Fibroblast of mammary gland (primary cell): Measurements from ENCODE around the gene SLC2A9.

Experiments used
- DNase-seq: peaks from one replicate; pipeline ENCODE4 v3.0.0-alpha.2; 2010; ENCODE audit warnings: low read depth
- H3K4me3 ChIP-seq: 2 replicates; pipeline ENCODE4 v1.5.1; 2011; ENCODE audit warnings: low read depth, mild to moderate bottlenecking, low read length, moderate library complexity; ENCODE audit not compliant: control insufficient read depth
- CTCF ChIP-seq: conservative IDR thresholded peaks from 2 replicates; pipeline ENCODE4 v1.5.1; 2011; ENCODE audit warnings: low read depth, low read length, inconsistent platforms; ENCODE audit not compliant: control insufficient read depth, insufficient read depth

Gene SLC2A9

GRCh38 chr4:10007793-10008608 lies 13.3 kb downstream of the SLC2A9 start:
- H3K4me3 ChIP-seq: no peak overlapping the region
- peak; percentile 43 for DNase-seq
- no peak for TF ChIP-seq CTCF

GRCh38 chr4:10007436-10007740 lies 13.9 kb downstream of the SLC2A9 start:
- H3K4me3 ChIP-seq: no peak overlapping the region
- no peak for DNase-seq
- TF ChIP-seq CTCF: no peak

GRCh38 chr4:10006601-10007435 lies 14.5 kb downstream of the SLC2A9 start:
- TF ChIP-seq CTCF: no peak
- H3K4me3 ChIP-seq: no peak overlapping the region
- DNase-seq: peak; percentile 35

- DNase-seq: peak; percentile 69
- no peak overlapping the region for H3K4me3 ChIP-seq
- no peak for TF ChIP-seq CTCF
Measured at GRCh38 chr4:10006231-10006600, 15.1 kb downstream of the SLC2A9 start.

- TF ChIP-seq CTCF: no peak
- H3K4me3 ChIP-seq: no peak overlapping the region
- DNase-seq: peak; percentile 1
Measured at GRCh38 chr4:10005632-10006031, 15.7 kb downstream of the SLC2A9 start.

GRCh38 chr4:10003666-10004065 lies 17.6 kb downstream of the SLC2A9 start:
- H3K4me3 ChIP-seq: no peak overlapping the region
- DNase-seq: no peak
- no peak for TF ChIP-seq CTCF
